OCI-LY3 (cell line): Measurements from ENCODE around the gene TPRN.

ENCODE experiments used
- H2AFZ ChIP-seq: fragments of 200-600, 300-600 bp; shearing (Covaris generic); 2 replicates; pipeline ENCODE4 v1.6.0; 2014; ENCODE audit warnings: antibody characterized with exemption, low read depth, low read length
- H3K27ac ChIP-seq: fragments of 200-600, 300-600 bp; sonication (generic); 2 replicates; pipeline ENCODE4 v1.5.1; 2014; ENCODE audit warnings: mild to moderate bottlenecking, low read length, moderate library complexity, mixed read lengths
- H3K27me3 ChIP-seq: fragments of 200-600, 300-600 bp; sonication (generic); 2 replicates; pipeline ENCODE4 v1.6.1; 2014; ENCODE audit warnings: low read depth, low read length, mixed read lengths
- H3K36me3 ChIP-seq: fragments of 200-600, 300-600 bp; sonication (generic); replicated peaks from 2 replicates; pipeline ENCODE3; 2014; ENCODE audit warnings: low read depth, low read length, mixed read lengths
- H3K4me1 ChIP-seq: fragments of 300-600, 200-600 bp; sonication (generic); 2 replicates; pipeline ENCODE4 v1.6.1; 2014; ENCODE audit warnings: low read length, mixed read lengths
- H3K4me2 ChIP-seq: fragments of 200-600, 300-600 bp; sonication (generic); 2 replicates; pipeline ENCODE4 v1.6.1; 2014; ENCODE audit warnings: low read length, mixed read lengths
- H3K4me3 ChIP-seq: fragments of 300-600, 200-600 bp; sonication (generic); 2 replicates; pipeline ENCODE4 v1.5.1; 2014; ENCODE audit warnings: antibody characterized with exemption, mild to moderate bottlenecking, low read length, moderate library complexity
- H3K79me2 ChIP-seq: fragments of 300-600, 200-600 bp; shearing (Covaris generic); 2 replicates; pipeline ENCODE4 v1.6.1; 2014; ENCODE audit warnings: mild to moderate bottlenecking, low read length, mixed read lengths
- H3K9ac ChIP-seq: fragments of 300-600, 200-600 bp; shearing (Covaris generic); 2 replicates; pipeline ENCODE4 v1.6.0; 2014; ENCODE audit warnings: mild to moderate bottlenecking, low read length, moderate library complexity
- H3K9me3 ChIP-seq: fragments of 200-600, 300-600 bp; shearing (Covaris generic); 2 replicates; pipeline ENCODE4 v1.6.1; 2014; ENCODE audit warnings: low read length, mixed read lengths; ENCODE audit not compliant: insufficient read depth
- H4K20me1 ChIP-seq: fragments of 200-600, 300-600 bp; sonication (generic); 2 replicates; pipeline ENCODE4 v1.6.1; 2016; ENCODE audit warnings: low read length, mixed read lengths; ENCODE audit not compliant: insufficient read depth
- EZH2phosphoT487 ChIP-seq: fragments of 200-600 bp; shearing (Covaris generic); IDR thresholded peaks from 2 replicates; pipeline ENCODE4 v1.6.1; 2018; ENCODE audit warnings: antibody characterized with exemption, mixed run types, low read depth
- TF ChIP-seq, protein P1 (sequence below): fragments of 200-600, 300-600 bp; sonication (generic); IDR thresholded peaks from 2 replicates; pipeline ENCODE4 v1.5.1; 2014; ENCODE audit warnings: antibody characterized with exemption, low read length, low read depth

Gene TPRN

DNA sequence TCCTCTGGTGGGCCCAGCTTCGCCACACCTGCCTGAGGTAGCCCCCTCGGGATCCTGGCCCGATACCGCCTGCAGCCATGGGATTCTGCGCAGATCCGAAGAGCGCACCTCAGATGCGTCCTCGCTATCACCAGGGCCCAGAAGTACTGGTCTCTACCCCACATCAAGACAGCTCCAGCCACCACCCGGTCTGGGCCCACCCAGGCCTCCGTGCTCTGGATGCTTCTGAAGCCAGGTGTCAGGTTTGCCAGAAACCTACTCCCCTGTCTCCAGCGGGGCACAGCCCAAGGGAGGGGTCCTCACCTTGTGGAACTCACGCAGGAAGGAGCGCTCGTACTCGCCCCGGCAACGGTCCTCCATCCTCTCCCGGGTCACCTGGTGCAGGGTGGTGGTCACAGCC is 14.6 kb downstream of the TPRN start:
- H3K27me3 ChIP-seq: no peaks in the 10 kb centered on the region
- H3K4me3 ChIP-seq: no peak overlapping the region
- no peak overlapping the region for H2AFZ ChIP-seq
- peaks cover 46% of the 10 kb centered on the region for H3K79me2 ChIP-seq
- peaks cover 18% of the 10 kb centered on the region for H3K4me1 ChIP-seq
- no peak overlapping the region for H3K4me2 ChIP-seq
- H4K20me1 ChIP-seq: no peaks in the 10 kb centered on the region
- H3K36me3 ChIP-seq: peaks cover 27% of the 10 kb centered on the region
- H3K9me3 ChIP-seq: no peaks in the 10 kb centered on the region
- TF ChIP-seq, protein P1, sequence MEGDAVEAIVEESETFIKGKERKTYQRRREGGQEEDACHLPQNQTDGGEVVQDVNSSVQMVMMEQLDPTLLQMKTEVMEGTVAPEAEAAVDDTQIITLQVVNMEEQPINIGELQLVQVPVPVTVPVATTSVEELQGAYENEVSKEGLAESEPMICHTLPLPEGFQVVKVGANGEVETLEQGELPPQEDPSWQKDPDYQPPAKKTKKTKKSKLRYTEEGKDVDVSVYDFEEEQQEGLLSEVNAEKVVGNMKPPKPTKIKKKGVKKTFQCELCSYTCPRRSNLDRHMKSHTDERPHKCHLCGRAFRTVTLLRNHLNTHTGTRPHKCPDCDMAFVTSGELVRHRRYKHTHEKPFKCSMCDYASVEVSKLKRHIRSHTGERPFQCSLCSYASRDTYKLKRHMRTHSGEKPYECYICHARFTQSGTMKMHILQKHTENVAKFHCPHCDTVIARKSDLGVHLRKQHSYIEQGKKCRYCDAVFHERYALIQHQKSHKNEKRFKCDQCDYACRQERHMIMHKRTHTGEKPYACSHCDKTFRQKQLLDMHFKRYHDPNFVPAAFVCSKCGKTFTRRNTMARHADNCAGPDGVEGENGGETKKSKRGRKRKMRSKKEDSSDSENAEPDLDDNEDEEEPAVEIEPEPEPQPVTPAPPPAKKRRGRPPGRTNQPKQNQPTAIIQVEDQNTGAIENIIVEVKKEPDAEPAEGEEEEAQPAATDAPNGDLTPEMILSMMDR: no peak
- no peak for TF ChIP-seq EZH2phosphoT487
- no peak overlapping the region for H3K27ac ChIP-seq
- H3K9ac ChIP-seq: no peak overlapping the region

DNA sequence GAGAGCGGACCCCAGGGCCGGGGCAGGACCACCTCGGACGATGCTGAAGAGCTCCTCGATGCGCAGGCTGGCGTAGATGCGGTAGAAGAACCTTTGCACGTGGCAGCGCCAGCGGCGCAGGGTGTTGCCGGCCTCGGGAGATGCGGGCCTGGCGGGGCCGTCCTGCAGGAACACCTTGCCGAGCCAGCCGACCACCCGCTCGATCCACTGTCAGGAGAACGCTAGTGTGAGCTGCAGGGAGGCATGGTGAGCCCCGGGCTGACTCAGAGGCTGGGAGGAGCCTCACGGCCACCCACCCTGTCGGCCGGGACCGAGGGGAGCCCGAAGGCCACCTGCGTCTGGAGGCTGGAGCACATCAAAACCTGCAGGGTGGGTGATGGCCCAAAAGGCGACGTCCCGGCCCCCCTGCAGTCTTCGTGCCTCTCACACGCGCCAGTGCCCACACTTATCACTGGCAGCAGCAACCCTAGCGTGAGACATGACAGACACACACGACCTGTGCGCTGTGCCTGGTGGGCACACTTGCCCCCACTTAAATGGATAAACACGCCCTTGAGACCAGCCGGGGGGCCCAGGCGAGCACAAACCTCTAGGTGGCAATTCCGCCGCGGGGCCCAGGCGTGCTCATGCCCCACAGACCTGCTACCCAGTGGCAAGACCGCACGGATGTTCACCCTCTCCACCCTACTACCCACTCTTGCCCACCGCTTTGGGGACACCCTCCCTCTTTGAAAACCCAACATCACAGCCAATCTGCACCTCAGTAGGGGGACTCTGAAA is 15.5 kb downstream of the TPRN start:
- Histone ChIP-seq H3K4me1 (peaks cover 16% of the 10 kb centered on the region), H4K20me1 (no peaks in the 10 kb centered on the region), H3K9ac (no peak overlapping the region), H3K36me3 (peaks cover 28% of the 10 kb centered on the region), H3K4me2 (no peak overlapping the region), H2AFZ (no peak overlapping the region), H3K27me3 (no peaks in the 10 kb centered on the region), H3K79me2 (peaks cover 39% of the 10 kb centered on the region), H3K4me3 (no peak overlapping the region), H3K27ac (no peak overlapping the region), H3K9me3 (no peaks in the 10 kb centered on the region)
- TF ChIP-seq EZH2phosphoT487: no peak

DNA sequence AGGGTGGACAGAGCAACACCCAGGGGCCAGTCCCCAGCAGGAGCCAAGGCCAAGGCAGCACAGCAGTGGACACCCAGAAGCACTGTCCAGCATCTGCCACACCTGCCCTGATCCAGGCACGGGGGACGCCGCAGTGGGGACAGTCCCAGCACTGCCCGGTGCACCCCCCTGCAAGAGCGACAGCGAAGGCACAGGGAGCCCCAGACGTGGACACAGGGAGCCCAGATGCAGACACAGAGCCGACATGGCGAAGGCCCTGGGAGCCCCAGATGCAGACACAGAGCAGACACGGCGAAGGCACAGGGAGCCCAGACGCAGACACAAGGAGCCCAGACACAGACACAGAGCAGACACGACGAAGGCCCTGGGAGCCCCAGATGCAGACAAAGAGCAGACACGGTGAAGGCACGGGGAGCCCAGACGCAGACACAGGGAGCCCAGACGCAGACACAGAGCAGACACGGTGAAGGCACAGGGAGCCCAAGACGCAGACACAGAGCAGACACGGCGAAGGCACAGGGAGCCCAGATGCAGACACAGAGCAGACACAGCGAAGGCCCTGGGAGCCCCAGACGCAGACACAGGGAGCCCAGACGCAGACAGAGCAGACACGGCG is 16.5 kb downstream of the TPRN start:
- Histone ChIP-seq H4K20me1 (no peaks in the 10 kb centered on the region), H3K4me2 (no peak overlapping the region), H3K4me1 (peaks cover 10% of the 10 kb centered on the region), H3K9me3 (no peaks in the 10 kb centered on the region), H3K4me3 (no peak overlapping the region), H3K27ac (no peak overlapping the region), H3K9ac (no peak overlapping the region), H3K27me3 (no peaks in the 10 kb centered on the region), H3K79me2 (peaks cover 29% of the 10 kb centered on the region), H2AFZ (no peak overlapping the region), H3K36me3 (peaks cover 29% of the 10 kb centered on the region)
- no peak for TF ChIP-seq EZH2phosphoT487
- TF ChIP-seq, protein P1: no peak

DNA sequence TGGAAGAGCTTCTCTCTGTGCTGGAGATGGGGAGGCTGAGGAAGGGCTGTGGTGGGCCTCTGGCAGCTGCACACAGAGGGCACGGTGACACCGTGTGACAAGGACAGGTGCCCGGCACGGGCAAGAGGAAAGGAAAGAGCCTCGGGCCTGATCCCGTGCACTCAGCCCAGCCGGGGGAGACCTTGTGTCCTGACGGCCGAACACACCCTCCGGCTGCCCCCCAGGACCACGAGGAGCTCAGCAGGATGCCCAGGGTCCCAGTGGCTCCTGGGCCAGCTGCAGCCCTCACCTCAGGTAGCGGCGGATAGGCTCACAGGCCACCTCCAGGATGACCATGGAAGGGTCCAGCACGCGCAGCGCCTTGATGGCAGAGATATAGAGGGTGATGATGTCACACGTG is 17.7 kb downstream of the TPRN start:
- Histone ChIP-seq H3K9ac (no peak overlapping the region), H4K20me1 (no peaks in the 10 kb centered on the region), H3K4me1 (peaks cover 10% of the 10 kb centered on the region), H3K4me3 (no peak overlapping the region), H3K27ac (no peak overlapping the region), H3K36me3 (peaks cover 34% of the 10 kb centered on the region), H2AFZ (no peak overlapping the region), H3K27me3 (no peaks in the 10 kb centered on the region), H3K9me3 (no peaks in the 10 kb centered on the region), H3K79me2 (peaks cover 21% of the 10 kb centered on the region), H3K4me2 (no peak overlapping the region)
- no peak for TF ChIP-seq EZH2phosphoT487
- TF ChIP-seq, protein P1: no peak
